Neural progenitor cell (in vitro differentiated cells): ENCODE measurements around the gene IL1RL1.

ENCODE experiments used
- CTCF ChIP-seq: fragments of 200-600 bp; sonication (generic); IDR thresholded peaks from 2 replicates; pipeline ENCODE4 v1.5.1; 2017; ENCODE audit warnings: antibody characterized with exemption, mild to moderate bottlenecking
- EZH2 ChIP-seq: fragments of 200-600 bp; sonication (generic); IDR thresholded peaks from 2 replicates; pipeline ENCODE4 v1.6.1; 2017; ENCODE audit warnings: antibody characterized with exemption, mild to moderate bottlenecking, moderate library complexity

GRCh38 chr2:102268510-102269199, 42.7 kb upstream of the IL1RL1 start:
- TF ChIP-seq CTCF (no peak), EZH2 (no peak)
